ENCODE results near the gene FEM1B. TPM values are rescaled to one million over a fixed set of nuclear protein-coding genes. Genes with fewer than 3 reads are reported as not detected.

Gene FEM1B
- total RNA-seq, 2 donors from 2014 or later, result 46.0 to 50.0 TPM

GRCh38 chr15:68277131-68277602 is 378 bp upstream of the FEM1B start:
- H3K27ac ChIP-seq, result peak overlapping the region; percentile 97 to 98
- peaks cover 5% of the 10 kb centered on the region for H3K4me1 ChIP-seq (replicated peaks)
- H3K4me3 ChIP-seq, result peak overlapping the region; percentile 85 to 95
- no peaks in the 10 kb centered on the region for H3K27me3 ChIP-seq (replicated peaks; ENCODE audit: insufficient read depth)
- TF ChIP-seq CTCF (IDR thresholded peaks at IDR 0.05) (no peak), POLR2AphosphoS5 (IDR thresholded peaks at IDR 0.05) (no peak), POLR2A (IDR thresholded peaks at IDR 0.05) (no peak)
- H3K36me3 ChIP-seq, result no peaks in the 10 kb centered on the region
- under 1% methylated on average over 25 of the region's 25 CpGs for WGBS
- intact Hi-C loops (cut with DNase I), result loop anchor here (5.0 kb wide), 1 partner anchor 540 kb away; no protein-coding TSS in a partner anchor
- no peak for DNase-seq (ENCODE audit: low spot score)
- no peaks in the 10 kb centered on the region for H3K9me3 ChIP-seq

- TF ChIP-seq CTCF (IDR thresholded peaks at IDR 0.05) (peak in 1 of 4 experiments; percentile 40), POLR2AphosphoS5 (IDR thresholded peaks at IDR 0.05) (no peak)
- Histone ChIP-seq H3K9me3 (no peaks in the 10 kb centered on the region), H3K27ac (peak overlapping the region; percentile 97 to 98), H3K4me3 (peak overlapping the region; percentile 85 to 95), H3K4me1 (replicated peaks) (peaks cover 3% of the 10 kb centered on the region), H3K27me3 (replicated peaks; ENCODE audit: insufficient read depth) (no peaks in the 10 kb centered on the region), H3K36me3 (no peaks in the 10 kb centered on the region)
- no peak for DNase-seq (ENCODE audit: low spot score)
- intact Hi-C loops (cut with DNase I), result loop anchor here (5.0 kb wide), 1 partner anchor 539 kb away; no protein-coding TSS in a partner anchor
- WGBS, result 0% methylated on average over 12 of the region's 22 CpGs
Observed at GRCh38 chr15:68278345-68278594, 725 bp downstream of the FEM1B start.

- WGBS, result 1% methylated on average over 22 of the region's 23 CpGs
- Histone ChIP-seq H3K4me3 (peak overlapping the region; percentile 85 to 95), H3K4me1 (replicated peaks) (peaks cover 3% of the 10 kb centered on the region), H3K27ac (peak overlapping the region; percentile 97 to 98), H3K36me3 (no peaks in the 10 kb centered on the region), H3K27me3 (replicated peaks; ENCODE audit: insufficient read depth) (no peaks in the 10 kb centered on the region), H3K9me3 (no peaks in the 10 kb centered on the region)
- DNase-seq (ENCODE audit: low spot score), result peak; percentile 30
- intact Hi-C loops (cut with DNase I), result loop anchor here (5.0 kb wide), 1 partner anchor 539 kb away; no protein-coding TSS in a partner anchor
- TF ChIP-seq POLR2AphosphoS5 (IDR thresholded peaks at IDR 0.05), result peak; percentile 11
- no peak for TF ChIP-seq POLR2A (IDR thresholded peaks at IDR 0.05)
Observed at GRCh38 chr15:68278595-68279405, 1.3 kb downstream of the FEM1B start.

GRCh38 chr15:68279779-68280753 is 2.5 kb downstream of the FEM1B start:
- 26% methylated on average over 11 of the region's 11 CpGs for WGBS
- H3K4me1 ChIP-seq (replicated peaks), result peaks cover 3% of the 10 kb centered on the region
- DNase-seq (ENCODE audit: low spot score), result no peak
- H3K27me3 ChIP-seq (replicated peaks; ENCODE audit: insufficient read depth), result no peaks in the 10 kb centered on the region
- no peaks in the 10 kb centered on the region for H3K36me3 ChIP-seq
- no peaks in the 10 kb centered on the region for H3K9me3 ChIP-seq
- intact Hi-C loops (cut with DNase I), result loop anchor here (5.0 kb wide), 1 partner anchor 537 kb away; no protein-coding TSS in a partner anchor
- H3K4me3 ChIP-seq, result peak overlapping the region; percentile 85 to 95
- TF ChIP-seq CTCF (IDR thresholded peaks at IDR 0.05) (no peak), POLR2A (IDR thresholded peaks at IDR 0.05) (no peak), POLR2AphosphoS5 (IDR thresholded peaks at IDR 0.05) (no peak)
- peak overlapping the region; percentile 97 to 98 for H3K27ac ChIP-seq

- DNase-seq (ENCODE audit: low spot score), result no peak
- Histone ChIP-seq H3K27ac (peak overlapping the region; percentile 97 to 98), H3K9me3 (no peaks in the 10 kb centered on the region), H3K27me3 (replicated peaks; ENCODE audit: insufficient read depth) (no peaks in the 10 kb centered on the region), H3K4me1 (replicated peaks) (peaks cover 3% of the 10 kb centered on the region), H3K4me3 (peak overlapping the region in 1 of 2 donors; percentile 14), H3K36me3 (no peaks in the 10 kb centered on the region)
- no peak for TF ChIP-seq POLR2A (IDR thresholded peaks at IDR 0.05)
- intact Hi-C loops (cut with DNase I), result no loop called here
- 10% methylated on average over 1 of the region's 1 CpG for WGBS
Observed at GRCh38 chr15:68281008-68281407, 3.5 kb downstream of the FEM1B start.

Measured in prostate gland (tissue), 2 donors.